HepG2 (cell line): ENCODE results near the gene TLE2. TPM values are rescaled to one million over a fixed set of nuclear protein-coding genes. Genes with fewer than 3 reads are reported as not detected.

ENCODE experiments used
- CBX5 ChIP-seq: sonication (generic); formaldehyde crosslinking; IDR thresholded peaks from 2 replicates; pipeline ENCODE4 v1.4.0; 2020; ENCODE audit warnings: missing genetic modification reagents, borderline replicate concordance
- CREM ChIP-seq, 2 experiments: sonication (generic) in 1 of 2; formaldehyde crosslinking in 1 of 2; IDR thresholded peaks; 2 replicates each; pipeline versions ENCODE4 v1.4.0 to v1.6.1; 2016 to 2020; ENCODE audit warnings: antibody characterized with exemption in 1 of 2, mild to moderate bottlenecking in 1 of 2, missing genetic modification reagents in 1 of 2
- GABPB1 ChIP-seq: IDR thresholded peaks from 2 replicates; pipeline ENCODE4 v1.6.1; 2016; ENCODE audit warnings: mild to moderate bottlenecking, missing genetic modification reagents, moderate library complexity, missing compliant biosample characterization
- HOXA3 ChIP-seq: sonication (generic); formaldehyde crosslinking; IDR thresholded peaks from 2 replicates; pipeline ENCODE4 v1.5.0; 2020; ENCODE audit warnings: missing genetic modification reagents
- NKX3-1 ChIP-seq: sonication (generic); formaldehyde crosslinking; IDR thresholded peaks from 2 replicates; pipeline ENCODE4 v1.5.0; 2020; ENCODE audit warnings: missing genetic modification reagents
- NR2F1 ChIP-seq, 2 experiments: fragments of 450-650 bp in 1 of 2; formaldehyde crosslinking in 1 of 2; IDR thresholded peaks; 2 replicates each; pipeline versions ENCODE4 v1.5.0 to v1.6.1; 2016 to 2020; ENCODE audit warnings: mild to moderate bottlenecking in 1 of 2, missing compliant biosample characterization in 1 of 2, missing genetic modification reagents in 1 of 2, moderate library complexity in 1 of 2
- PHF8 ChIP-seq: sonication (generic); formaldehyde crosslinking; IDR thresholded peaks from 2 replicates; pipeline ENCODE4 v1.5.0; 2020; ENCODE audit warnings: missing genetic modification reagents
- RBFOX2 ChIP-seq: fragments of 200-400 bp; formaldehyde crosslinking; IDR thresholded peaks from 2 replicates; pipeline ENCODE4 v1.6.1; 2017; ENCODE audit warnings: low read depth, mild to moderate bottlenecking, low read length
- SAP130 ChIP-seq: IDR thresholded peaks from 2 replicates; pipeline ENCODE4 v1.6.1; 2016; ENCODE audit warnings: low read depth
- ZFX ChIP-seq: sonication (generic); formaldehyde crosslinking; IDR thresholded peaks from 2 replicates; pipeline ENCODE4 v1.4.0; 2020; ENCODE audit warnings: mild to moderate bottlenecking, low read depth, missing genetic modification reagents, moderate library complexity
- ZNF768 ChIP-seq: sonication (generic); formaldehyde crosslinking; IDR thresholded peaks from 2 replicates; pipeline ENCODE4 v1.4.0; 2020; ENCODE audit warnings: missing genetic modification reagents
- ZNF883 ChIP-seq: sonication (generic); formaldehyde crosslinking; IDR thresholded peaks from 2 replicates; pipeline ENCODE4 v1.5.1; 2020; ENCODE audit warnings: mild to moderate bottlenecking, missing genetic modification reagents; ENCODE audit errors: not compliant biosample characterization
- polyA plus RNA-seq, 8 experiments: library from polyadenylated mRNA; depleted of rRNA in 3 of 8; stranded (reverse) in 7 of 8; unstranded in 1 of 8; fragments of >200 nt; fragmentation: Illumina TruSeq in 4 of 8; extraction: Trizol in 4 of 8; gene quantifications; 2 replicates each; pipeline versions ENCODE4 v1.2.1 to v1.2.3, GENCODE V29; 2011 to 2016; ENCODE audit warnings: low read depth in 4 of 8, missing spikeins in 1 of 8, mixed read lengths in 1 of 8; ENCODE audit not compliant: insufficient read depth in 1 of 8
- total RNA-seq, 5 experiments: library from RNA; depleted of rRNA; stranded (reverse); fragments of >200 nt; fragmentation: Illumina TruSeq; extraction: Trizol; gene quantifications; 2 replicates each; pipeline ENCODE4 v1.2.3, GENCODE V29; 2016; ENCODE audit warnings: low read depth in 1 of 5
- TF ChIP-seq, protein P1 (sequence below): sonication (generic); formaldehyde crosslinking; IDR thresholded peaks from 2 replicates; pipeline ENCODE4 v1.4.0; 2020; ENCODE audit warnings: missing genetic modification reagents
- TF ChIP-seq, protein P2 (sequence below): sonication (generic); formaldehyde crosslinking; IDR thresholded peaks from 2 replicates; pipeline ENCODE4 v1.4.0; 2020; ENCODE audit warnings: missing genetic modification reagents
- TF ChIP-seq, protein P3 (sequence below): sonication (generic); formaldehyde crosslinking; IDR thresholded peaks from 2 replicates; pipeline ENCODE4 v1.4.0; 2020; ENCODE audit warnings: missing genetic modification reagents
- TF ChIP-seq, protein P4 (sequence below): sonication (generic); formaldehyde crosslinking; IDR thresholded peaks from 2 replicates; pipeline ENCODE4 v1.8.1; 2022; ENCODE audit warnings: mild to moderate bottlenecking, missing genetic modification reagents
- TF ChIP-seq, protein P5 (sequence below): IDR thresholded peaks from 2 replicates; pipeline ENCODE4 v1.6.1; 2016; ENCODE audit warnings: mild to moderate bottlenecking, missing biosample characterization, missing genetic modification reagents
- TF ChIP-seq, protein P6 (sequence below): sonication (generic); formaldehyde crosslinking; IDR thresholded peaks from 2 replicates; pipeline ENCODE4 v1.4.0; 2020; ENCODE audit warnings: low read depth, mild to moderate bottlenecking, missing genetic modification reagents

The TLE2 gene
- total and polyA plus RNA-seq, 2 of the 13 experiments (the other 11 are each of a cell fraction or from before 2014, with no cell fraction given): 0.07 to 0.81 TPM

DNA sequence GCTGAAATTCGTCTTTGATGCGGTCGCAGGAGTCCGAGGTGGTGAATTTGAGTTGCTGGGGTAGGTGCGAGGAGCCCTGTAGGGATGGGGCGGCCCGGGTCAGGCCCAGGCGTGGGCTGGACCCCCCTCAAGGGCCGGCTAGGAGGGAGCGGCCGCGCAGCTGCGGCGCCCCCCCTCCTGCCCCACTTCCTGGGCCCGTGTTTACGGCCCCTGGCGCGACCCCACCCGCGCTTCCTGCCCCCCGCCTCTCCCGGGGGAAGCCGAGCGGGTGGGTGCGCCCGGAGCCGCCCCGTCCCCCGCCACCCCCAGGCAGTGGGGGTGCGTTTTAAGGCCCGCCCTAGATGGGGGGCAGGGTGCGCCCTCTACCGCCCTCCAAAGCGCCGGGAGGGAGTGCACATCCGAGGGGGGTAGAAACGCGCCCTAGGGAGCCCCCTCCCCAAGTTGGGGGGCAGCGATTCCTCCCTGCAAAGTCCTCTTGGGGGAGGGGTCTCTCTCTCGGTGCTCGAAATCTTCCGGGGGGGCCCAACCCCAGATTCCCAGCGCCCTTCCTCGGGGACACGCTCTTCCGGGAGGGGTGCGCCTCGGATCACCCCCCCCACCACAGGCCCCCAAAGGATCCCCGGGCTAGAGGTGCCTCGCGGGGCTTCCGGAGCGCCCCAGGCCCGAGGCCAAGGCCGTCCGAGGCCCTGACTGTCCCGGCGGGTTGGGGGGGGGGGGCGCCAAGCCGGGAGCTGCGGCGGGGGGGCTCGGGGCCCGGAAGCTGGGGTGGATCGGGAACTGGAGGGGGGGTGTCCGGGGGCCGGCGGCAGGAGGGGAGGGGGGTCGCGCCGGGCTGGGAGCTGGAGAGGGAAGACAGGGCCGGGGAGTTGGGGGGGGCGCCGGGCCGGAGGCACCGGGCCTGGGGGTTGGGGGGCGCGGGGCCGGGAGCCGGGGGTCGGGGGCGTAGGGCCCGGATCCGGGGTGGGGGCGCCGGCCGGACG lies 32.4 kb upstream of the TLE2 start (continued):
- TF ChIP-seq CBX5 (no peak), CREM (IDR thresholded peaks at IDR 0.05) (no peak), CREM (CRISPR knock-in tag; IDR thresholded peaks at IDR 0.05) (no peak), NKX3-1 (CRISPR knock-in tag) (no peak), GABPB1 (CRISPR knock-in tag) (peak; percentile 29; the same call in 1 of the 2 replicates), ZNF768 (0 out of 2 replicates have a peak, but pooled peaks have one; percentile 5), ZFX (CRISPR knock-in tag) (peak; percentile 37), NR2F1 (CRISPR knock-in tag; IDR thresholded peaks at IDR 0.05) (no peak), RBFOX2 (0 out of 2 replicates have a peak, but pooled peaks have one; percentile 23), SAP130 (CRISPR knock-in tag) (peak; percentile 9; the same call in 1 of the 2 replicates), HOXA3 (CRISPR knock-in tag) (peak; percentile 70), PHF8 (CRISPR knock-in tag) (peak; percentile 32; the same call in 1 of the 2 replicates), ZNF883 (CRISPR knock-in tag) (no peak)
- TF ChIP-seq, protein P1, sequence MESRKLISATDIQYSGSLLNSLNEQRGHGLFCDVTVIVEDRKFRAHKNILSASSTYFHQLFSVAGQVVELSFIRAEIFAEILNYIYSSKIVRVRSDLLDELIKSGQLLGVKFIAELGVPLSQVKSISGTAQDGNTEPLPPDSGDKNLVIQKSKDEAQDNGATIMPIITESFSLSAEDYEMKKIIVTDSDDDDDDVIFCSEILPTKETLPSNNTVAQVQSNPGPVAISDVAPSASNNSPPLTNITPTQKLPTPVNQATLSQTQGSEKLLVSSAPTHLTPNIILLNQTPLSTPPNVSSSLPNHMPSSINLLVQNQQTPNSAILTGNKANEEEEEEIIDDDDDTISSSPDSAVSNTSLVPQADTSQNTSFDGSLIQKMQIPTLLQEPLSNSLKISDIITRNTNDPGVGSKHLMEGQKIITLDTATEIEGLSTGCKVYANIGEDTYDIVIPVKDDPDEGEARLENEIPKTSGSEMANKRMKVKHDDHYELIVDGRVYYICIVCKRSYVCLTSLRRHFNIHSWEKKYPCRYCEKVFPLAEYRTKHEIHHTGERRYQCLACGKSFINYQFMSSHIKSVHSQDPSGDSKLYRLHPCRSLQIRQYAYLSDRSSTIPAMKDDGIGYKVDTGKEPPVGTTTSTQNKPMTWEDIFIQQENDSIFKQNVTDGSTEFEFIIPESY: peak; percentile 93
- TF ChIP-seq, protein P2, sequence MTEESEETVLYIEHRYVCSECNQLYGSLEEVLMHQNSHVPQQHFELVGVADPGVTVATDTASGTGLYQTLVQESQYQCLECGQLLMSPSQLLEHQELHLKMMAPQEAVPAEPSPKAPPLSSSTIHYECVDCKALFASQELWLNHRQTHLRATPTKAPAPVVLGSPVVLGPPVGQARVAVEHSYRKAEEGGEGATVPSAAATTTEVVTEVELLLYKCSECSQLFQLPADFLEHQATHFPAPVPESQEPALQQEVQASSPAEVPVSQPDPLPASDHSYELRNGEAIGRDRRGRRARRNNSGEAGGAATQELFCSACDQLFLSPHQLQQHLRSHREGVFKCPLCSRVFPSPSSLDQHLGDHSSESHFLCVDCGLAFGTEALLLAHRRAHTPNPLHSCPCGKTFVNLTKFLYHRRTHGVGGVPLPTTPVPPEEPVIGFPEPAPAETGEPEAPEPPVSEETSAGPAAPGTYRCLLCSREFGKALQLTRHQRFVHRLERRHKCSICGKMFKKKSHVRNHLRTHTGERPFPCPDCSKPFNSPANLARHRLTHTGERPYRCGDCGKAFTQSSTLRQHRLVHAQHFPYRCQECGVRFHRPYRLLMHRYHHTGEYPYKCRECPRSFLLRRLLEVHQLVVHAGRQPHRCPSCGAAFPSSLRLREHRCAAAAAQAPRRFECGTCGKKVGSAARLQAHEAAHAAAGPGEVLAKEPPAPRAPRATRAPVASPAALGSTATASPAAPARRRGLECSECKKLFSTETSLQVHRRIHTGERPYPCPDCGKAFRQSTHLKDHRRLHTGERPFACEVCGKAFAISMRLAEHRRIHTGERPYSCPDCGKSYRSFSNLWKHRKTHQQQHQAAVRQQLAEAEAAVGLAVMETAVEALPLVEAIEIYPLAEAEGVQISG (CRISPR knock-in tag): 0 out of 2 replicates have a peak, but pooled peaks have one; percentile 22
- TF ChIP-seq, protein P3, sequence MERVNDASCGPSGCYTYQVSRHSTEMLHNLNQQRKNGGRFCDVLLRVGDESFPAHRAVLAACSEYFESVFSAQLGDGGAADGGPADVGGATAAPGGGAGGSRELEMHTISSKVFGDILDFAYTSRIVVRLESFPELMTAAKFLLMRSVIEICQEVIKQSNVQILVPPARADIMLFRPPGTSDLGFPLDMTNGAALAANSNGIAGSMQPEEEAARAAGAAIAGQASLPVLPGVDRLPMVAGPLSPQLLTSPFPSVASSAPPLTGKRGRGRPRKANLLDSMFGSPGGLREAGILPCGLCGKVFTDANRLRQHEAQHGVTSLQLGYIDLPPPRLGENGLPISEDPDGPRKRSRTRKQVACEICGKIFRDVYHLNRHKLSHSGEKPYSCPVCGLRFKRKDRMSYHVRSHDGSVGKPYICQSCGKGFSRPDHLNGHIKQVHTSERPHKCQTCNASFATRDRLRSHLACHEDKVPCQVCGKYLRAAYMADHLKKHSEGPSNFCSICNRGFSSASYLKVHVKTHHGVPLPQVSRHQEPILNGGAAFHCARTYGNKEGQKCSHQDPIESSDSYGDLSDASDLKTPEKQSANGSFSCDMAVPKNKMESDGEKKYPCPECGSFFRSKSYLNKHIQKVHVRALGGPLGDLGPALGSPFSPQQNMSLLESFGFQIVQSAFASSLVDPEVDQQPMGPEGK: peak; percentile 55
- TF ChIP-seq, protein P4, sequence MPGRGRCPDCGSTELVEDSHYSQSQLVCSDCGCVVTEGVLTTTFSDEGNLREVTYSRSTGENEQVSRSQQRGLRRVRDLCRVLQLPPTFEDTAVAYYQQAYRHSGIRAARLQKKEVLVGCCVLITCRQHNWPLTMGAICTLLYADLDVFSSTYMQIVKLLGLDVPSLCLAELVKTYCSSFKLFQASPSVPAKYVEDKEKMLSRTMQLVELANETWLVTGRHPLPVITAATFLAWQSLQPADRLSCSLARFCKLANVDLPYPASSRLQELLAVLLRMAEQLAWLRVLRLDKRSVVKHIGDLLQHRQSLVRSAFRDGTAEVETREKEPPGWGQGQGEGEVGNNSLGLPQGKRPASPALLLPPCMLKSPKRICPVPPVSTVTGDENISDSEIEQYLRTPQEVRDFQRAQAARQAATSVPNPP (CRISPR knock-in tag): no peak
- TF ChIP-seq, protein P5, sequence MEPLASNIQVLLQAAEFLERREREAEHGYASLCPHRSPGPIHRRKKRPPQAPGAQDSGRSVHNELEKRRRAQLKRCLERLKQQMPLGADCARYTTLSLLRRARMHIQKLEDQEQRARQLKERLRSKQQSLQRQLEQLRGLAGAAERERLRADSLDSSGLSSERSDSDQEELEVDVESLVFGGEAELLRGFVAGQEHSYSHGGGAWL (CRISPR knock-in tag): peak; percentile 25; the same call in 1 of the 2 replicates
- TF ChIP-seq, protein P6, sequence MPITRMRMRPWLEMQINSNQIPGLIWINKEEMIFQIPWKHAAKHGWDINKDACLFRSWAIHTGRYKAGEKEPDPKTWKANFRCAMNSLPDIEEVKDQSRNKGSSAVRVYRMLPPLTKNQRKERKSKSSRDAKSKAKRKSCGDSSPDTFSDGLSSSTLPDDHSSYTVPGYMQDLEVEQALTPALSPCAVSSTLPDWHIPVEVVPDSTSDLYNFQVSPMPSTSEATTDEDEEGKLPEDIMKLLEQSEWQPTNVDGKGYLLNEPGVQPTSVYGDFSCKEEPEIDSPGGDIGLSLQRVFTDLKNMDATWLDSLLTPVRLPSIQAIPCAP: no peak
